Kidney (tissue), 14 donors: ENCODE data around the gene GDF2. TPM values are rescaled to one million over a fixed set of nuclear protein-coding genes. Genes with fewer than 3 reads are reported as not detected.

ENCODE experiments used
- DNase-seq, 5 donors: peaks; one replicate each; pipeline ENCODE4 v3.0.0-alpha.2; 2013 to 2020
- FAIRE-seq: peaks from 2 replicates; lab custom pipeline; 2012; peaks lifted over from hg19 to GRCh38; lab: Jason Lieb, UNC
- H3K27ac ChIP-seq, 2 donors: one replicate each; pipeline ENCODE4 v1.7.0; 2013; ENCODE audit warnings: low read depth in 2 of 2, low read length in 2 of 2, inconsistent platforms in 1 of 2
- H3K27me3 ChIP-seq: one replicate; pipeline ENCODE4 v1.7.1; 2013; ENCODE audit warnings: low read length, inconsistent platforms; ENCODE audit not compliant: control insufficient read depth, insufficient read depth
- H3K36me3 ChIP-seq, 3 donors: one replicate each; pipeline versions ENCODE4 v1.7.0 to v1.7.1; 2013; ENCODE audit warnings: low read length in 3 of 3, control low read depth in 1 of 3, inconsistent platforms in 1 of 3; ENCODE audit not compliant: insufficient read depth in 3 of 3, control insufficient read depth in 2 of 3
- H3K4me1 ChIP-seq, 3 donors: one replicate each; pipeline versions ENCODE4 v1.7.0 to v1.7.1; 2013; ENCODE audit warnings: low read length in 3 of 3, inconsistent platforms in 1 of 3, low read depth in 1 of 3; ENCODE audit not compliant: control insufficient read depth in 2 of 3, insufficient read depth in 2 of 3
- H3K4me3 ChIP-seq, 3 donors: one replicate each; pipeline versions ENCODE4 v1.7.0 to v1.8.1; 2013; ENCODE audit warnings: low read length in 3 of 3, control low read depth in 1 of 3, inconsistent platforms in 1 of 3
- H3K9ac ChIP-seq, 3 donors: one replicate each; pipeline versions ENCODE4 v1.7.0 to v1.7.1; 2013; ENCODE audit warnings: low read length in 3 of 3, control low read depth in 1 of 3, inconsistent platforms in 1 of 3
- H3K9me3 ChIP-seq, 3 donors: one replicate each; pipeline versions ENCODE4 v1.7.0 to v1.7.1; 2013; ENCODE audit warnings: low read length in 3 of 3, control low read depth in 1 of 3, inconsistent platforms in 1 of 3; ENCODE audit not compliant: control insufficient read depth in 2 of 3, insufficient read depth in 1 of 3
- intact Hi-C: fragments of 100-400 bp; cut with DNase I; formaldehyde crosslinking; loops from one replicate; pipeline ENCODE4 v1.11.1; 2022
- polyA plus RNA-seq: library from polyadenylated mRNA; stranded (reverse); fragments of 350-450 nt; fragmentation: Illumina TruSeq; extraction: RNeasy Lipid Tissue Mini Kit (QIAGEN cat#74804); gene quantifications from one replicate; pipeline ENCODE4 v1.2.3, GENCODE V29; 2014; ENCODE audit warnings: low read depth, low replicate concordance; ENCODE audit not compliant: insufficient read depth
- total RNA-seq: library from RNA; stranded (reverse); fragmentation: NEBNext Ultra II Directional; extraction: Animal tissue kit (Norgen Biotek cat#: 25700); gene quantifications from one replicate; pipeline ENCODE4 v1.2.1, GENCODE V29; 2021
- TF ChIP-seq, protein P1 (sequence below): IDR thresholded peaks from 3 replicates; pipeline ENCODE4 v1.5.1; 2012; ENCODE audit warnings: mild to moderate bottlenecking, moderate library complexity, borderline replicate concordance; ENCODE audit not compliant: insufficient read depth; ENCODE audit errors: extremely low read depth
- donor health status: control.
- donor health status: control.
- donor health status: control.
- donor health status: control.
- donor health status: control.
- donor health status: DM: yes; HTN: yes; CAD: no.
- donor health status: Normal renal cell carcinoma (clear cell type).

The GDF2 gene
- total and polyA plus RNA-seq, 2 donors from 2014 or later = not detected

DNA sequence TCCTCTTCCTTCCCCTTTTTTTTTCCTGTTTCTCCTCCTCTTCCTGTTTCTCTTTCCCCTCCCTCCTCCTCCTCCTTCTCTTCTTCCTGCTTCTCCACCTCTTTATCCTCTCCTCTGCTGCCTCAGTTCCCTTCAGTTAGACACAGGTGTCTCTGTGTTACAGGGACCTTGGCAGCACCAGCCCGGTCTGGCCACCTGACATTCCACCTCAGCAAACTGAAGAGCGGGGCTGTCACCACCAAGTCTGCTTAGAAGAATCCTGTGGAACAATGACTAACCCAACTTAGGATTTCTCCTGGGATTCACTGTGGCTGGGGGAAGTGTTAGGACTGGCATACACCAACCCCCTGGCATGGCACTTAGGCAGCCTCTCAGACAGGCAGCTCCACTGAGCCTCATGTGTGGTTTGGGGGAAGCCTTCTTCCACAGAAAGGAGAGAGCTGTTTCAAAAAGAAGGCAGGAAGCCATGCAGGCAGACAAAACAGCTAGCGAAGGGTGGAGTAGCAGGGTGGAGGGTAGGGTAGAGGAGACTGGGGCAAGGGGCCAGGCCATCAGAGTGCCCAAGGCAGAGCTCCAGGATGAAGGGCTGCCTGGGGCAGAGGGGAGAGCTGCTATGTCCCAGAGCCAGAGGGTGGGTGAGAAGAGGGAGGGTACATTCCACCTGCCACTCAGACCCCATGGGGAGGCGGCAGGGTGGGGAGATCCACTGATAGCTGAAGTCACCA is 35.5 kb upstream of the GDF2 start:
- H3K36me3 ChIP-seq = no peaks in the 10 kb centered on the region
- no peak overlapping the region for H3K27ac ChIP-seq
- intact Hi-C loops = no loop called here
- no peak overlapping the region for H3K9ac ChIP-seq
- FAIRE-seq (no peak), DNase-seq (no peak)
- H3K4me3 ChIP-seq = no peak overlapping the region
- H3K9me3 ChIP-seq = no peaks in the 10 kb centered on the region
- no peaks in the 10 kb centered on the region for H3K27me3 ChIP-seq
- TF ChIP-seq, protein P1, sequence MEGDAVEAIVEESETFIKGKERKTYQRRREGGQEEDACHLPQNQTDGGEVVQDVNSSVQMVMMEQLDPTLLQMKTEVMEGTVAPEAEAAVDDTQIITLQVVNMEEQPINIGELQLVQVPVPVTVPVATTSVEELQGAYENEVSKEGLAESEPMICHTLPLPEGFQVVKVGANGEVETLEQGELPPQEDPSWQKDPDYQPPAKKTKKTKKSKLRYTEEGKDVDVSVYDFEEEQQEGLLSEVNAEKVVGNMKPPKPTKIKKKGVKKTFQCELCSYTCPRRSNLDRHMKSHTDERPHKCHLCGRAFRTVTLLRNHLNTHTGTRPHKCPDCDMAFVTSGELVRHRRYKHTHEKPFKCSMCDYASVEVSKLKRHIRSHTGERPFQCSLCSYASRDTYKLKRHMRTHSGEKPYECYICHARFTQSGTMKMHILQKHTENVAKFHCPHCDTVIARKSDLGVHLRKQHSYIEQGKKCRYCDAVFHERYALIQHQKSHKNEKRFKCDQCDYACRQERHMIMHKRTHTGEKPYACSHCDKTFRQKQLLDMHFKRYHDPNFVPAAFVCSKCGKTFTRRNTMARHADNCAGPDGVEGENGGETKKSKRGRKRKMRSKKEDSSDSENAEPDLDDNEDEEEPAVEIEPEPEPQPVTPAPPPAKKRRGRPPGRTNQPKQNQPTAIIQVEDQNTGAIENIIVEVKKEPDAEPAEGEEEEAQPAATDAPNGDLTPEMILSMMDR = no peak
- no peaks in the 10 kb centered on the region for H3K4me1 ChIP-seq

DNA sequence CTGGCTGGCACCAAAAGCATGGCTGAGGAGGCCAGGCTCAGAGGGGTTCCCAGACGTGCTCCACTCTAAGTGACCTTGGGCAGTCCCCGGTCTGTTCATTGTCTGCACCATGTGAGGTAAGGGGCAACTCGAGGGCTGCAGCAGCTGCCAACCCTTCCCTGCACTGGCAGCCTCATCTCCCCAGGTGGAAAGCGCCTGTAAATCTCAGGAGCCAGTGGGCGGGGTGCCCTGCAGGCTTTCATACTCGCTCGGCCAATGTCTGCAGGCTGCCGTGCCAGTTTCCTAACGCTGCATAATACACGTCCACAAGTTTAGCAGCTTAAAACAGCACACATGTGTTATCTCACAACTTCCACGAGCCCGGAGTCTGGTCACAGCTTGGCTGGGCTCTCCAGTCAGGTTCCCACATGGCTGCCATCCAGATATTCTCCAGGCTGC is 34.9 kb upstream of the GDF2 start:
- no peaks in the 10 kb centered on the region for H3K4me1 ChIP-seq
- TF ChIP-seq, protein P1 = no peak
- H3K9ac ChIP-seq = no peak overlapping the region
- no peak for DNase-seq
- no peaks in the 10 kb centered on the region for H3K9me3 ChIP-seq
- intact Hi-C loops = no loop called here
- no peaks in the 10 kb centered on the region for H3K36me3 ChIP-seq
- no peak overlapping the region for H3K4me3 ChIP-seq
- no peak for FAIRE-seq
- H3K27me3 ChIP-seq = no peaks in the 10 kb centered on the region
- H3K27ac ChIP-seq = no peak overlapping the region

- no peaks in the 10 kb centered on the region for H3K4me1 ChIP-seq
These were observed 34.4 kb upstream of the GDF2 start for GRCh38 chr10:47287805-47288204.

More at GRCh38 chr10:47287805-47288204, 34.4 kb upstream of the GDF2 start:
- H3K9ac ChIP-seq = no peak overlapping the region
- no peaks in the 10 kb centered on the region for H3K36me3 ChIP-seq
- H3K27me3 ChIP-seq = no peaks in the 10 kb centered on the region
- TF ChIP-seq, protein P1 = no peak
- H3K4me3 ChIP-seq = no peak overlapping the region
- FAIRE-seq (no peak), DNase-seq (no peak)
- intact Hi-C loops = no loop called here
- no peaks in the 10 kb centered on the region for H3K9me3 ChIP-seq
- H3K27ac ChIP-seq = no peak overlapping the region
